GM23338 (cell line): ENCODE measurements around the gene VEGFA. TPM values are rescaled to one million over a fixed set of nuclear protein-coding genes. Genes with fewer than 3 reads are reported as not detected.

Experiments used
- ATAC-seq: fragments of 200-7000 bp; cut with Tn5 transposase; 3 replicates; pipeline ENCODE4 v1.9.1; 2020
- DNase-seq: peaks from one replicate; pipeline ENCODE4 v3.0.0-alpha.2; 2015; ENCODE audit warnings: low spot score
- H2AFZ ChIP-seq: fragments of 200-600 bp; sonication (generic); 2 replicates; pipeline ENCODE4 v1.8.0; 2016; ENCODE audit warnings: antibody characterized with exemption, mild to moderate bottlenecking, moderate library complexity
- H3F3A ChIP-seq: fragments of 200-600 bp; sonication (generic); replicated peaks from 2 replicates; pipeline ENCODE4 v1.8.0; 2017; ENCODE audit warnings: antibody characterized with exemption, mixed run types, low read depth
- H3K27ac ChIP-seq: fragments of 200-600 bp; sonication (generic); 2 replicates; pipeline ENCODE4 v1.6.1; 2016; ENCODE audit warnings: low read depth
- H3K27me3 ChIP-seq: fragments of 200-600 bp; sonication (generic); 2 replicates; pipeline ENCODE4 v1.8.0; 2016; ENCODE audit warnings: mild to moderate bottlenecking, mixed run types, moderate library complexity; ENCODE audit not compliant: insufficient read depth
- H3K36me3 ChIP-seq: fragments of 200-600 bp; sonication (generic); 2 replicates; pipeline ENCODE4 v1.8.0; 2016; ENCODE audit warnings: mild to moderate bottlenecking; ENCODE audit not compliant: insufficient read depth
- H3K4me1 ChIP-seq: fragments of 200-600 bp; sonication (generic); 2 replicates; pipeline ENCODE4 v1.8.0; 2016; ENCODE audit warnings: mild to moderate bottlenecking, moderate library complexity; ENCODE audit not compliant: insufficient read depth
- H3K4me2 ChIP-seq: fragments of 200-600 bp; sonication (generic); 2 replicates; pipeline ENCODE4 v1.7.1; 2017; ENCODE audit warnings: mixed run types
- H3K4me3 ChIP-seq: fragments of 200-600 bp; sonication (generic); 2 replicates; pipeline ENCODE4 v1.6.1; 2016; ENCODE audit warnings: mixed run types
- H3K79me2 ChIP-seq: fragments of 200-600 bp; sonication (generic); replicated peaks from 2 replicates; pipeline ENCODE4 v1.8.0; 2017; ENCODE audit warnings: mild to moderate bottlenecking; ENCODE audit not compliant: insufficient read depth
- H3K9me2 ChIP-seq: fragments of 200-600 bp; sonication (generic); 2 replicates; pipeline ENCODE4 v1.8.0; 2017; ENCODE audit not compliant: insufficient read depth
- H4K20me1 ChIP-seq: fragments of 200-600 bp; sonication (generic); replicated peaks from 2 replicates; pipeline ENCODE4 v1.8.0; 2017; ENCODE audit warnings: mild to moderate bottlenecking; ENCODE audit not compliant: insufficient read depth
- H3K27ac Mint-ChIP-seq: 2 replicates; pipeline ENCODE4 v1.8.0; 2020; ENCODE audit warnings: inconsistent platforms, mild to moderate bottlenecking, moderate library complexity, mixed read lengths
- H3K27me3 Mint-ChIP-seq: 3 replicates; pipeline ENCODE4 v1.8.0; 2022; ENCODE audit warnings: low read depth, mild to moderate bottlenecking, moderate library complexity, mixed read lengths, inconsistent platforms; ENCODE audit not compliant: insufficient read depth, poor library complexity
- H3K36me3 Mint-ChIP-seq: 3 replicates; pipeline ENCODE4 v1.8.0; 2021; ENCODE audit warnings: low read depth, mild to moderate bottlenecking, inconsistent platforms, moderate library complexity, mixed read lengths
- H3K4me1 Mint-ChIP-seq: 3 replicates; pipeline ENCODE4 v1.8.0; 2020; ENCODE audit warnings: mild to moderate bottlenecking, inconsistent platforms, mixed read lengths
- H3K4me3 Mint-ChIP-seq: 3 replicates; pipeline ENCODE4 v1.8.0; 2021; ENCODE audit warnings: moderate library complexity, mild to moderate bottlenecking, inconsistent platforms, mixed read lengths
- H3K9me3 Mint-ChIP-seq: 3 replicates; pipeline ENCODE4 v1.8.0; 2020; ENCODE audit warnings: moderate library complexity, mild to moderate bottlenecking, inconsistent platforms, mixed read lengths
- CREB1 ChIP-seq: fragments of 250-450 bp; sonication (Bioruptor Pico); IDR thresholded peaks from 2 replicates; pipeline ENCODE4 v1.5.0; 2020; ENCODE audit warnings: low read depth, mild to moderate bottlenecking, moderate library complexity
- CTCF ChIP-seq, 2 experiments: fragments of 200-600 bp in 1 of 2; sonication (generic) in 1 of 2; conservative IDR thresholded peaks; 2 replicates each; pipeline versions ENCODE4 v1.5.1 to v1.6.1; 2016 to 2017; ENCODE audit warnings: antibody characterized with exemption in 2 of 2, low read depth in 2 of 2, mild to moderate bottlenecking in 2 of 2, moderate library complexity in 1 of 2
- ETS1 ChIP-seq: IDR thresholded peaks from 2 replicates; pipeline ENCODE4 v1.6.1; 2016; ENCODE audit warnings: antibody characterized with exemption
- EZH2 ChIP-seq: fragments of 200-600 bp; sonication (generic); IDR thresholded peaks from one replicate; pipeline ENCODE4 v1.8.0; 2017; ENCODE audit warnings: antibody characterized with exemption, mild to moderate bottlenecking, low read depth; ENCODE audit not compliant: unreplicated experiment
- EZH2phosphoT487 ChIP-seq: fragments of 200-600 bp; sonication (generic); IDR thresholded peaks from one replicate; pipeline ENCODE4 v1.8.1; 2018; ENCODE audit warnings: antibody characterized with exemption; ENCODE audit not compliant: unreplicated experiment
- JUNB ChIP-seq: IDR thresholded peaks from one replicate; pipeline ENCODE4 v1.6.1; 2016; ENCODE audit warnings: antibody characterized with exemption; ENCODE audit not compliant: unreplicated experiment
- NANOG ChIP-seq: IDR thresholded peaks from 2 replicates; pipeline ENCODE4 v1.6.1; 2016; ENCODE audit warnings: antibody characterized with exemption, borderline replicate concordance
- POLR2AphosphoS5 ChIP-seq: IDR thresholded peaks from 2 replicates; pipeline ENCODE4 v1.6.1; 2016; ENCODE audit warnings: antibody characterized with exemption, low read depth
- REST ChIP-seq: IDR thresholded peaks from one replicate; pipeline ENCODE4 v1.6.1; 2018; ENCODE audit warnings: antibody characterized with exemption; ENCODE audit not compliant: unreplicated experiment
- STAT1 ChIP-seq: IDR thresholded peaks from one replicate; pipeline ENCODE4 v1.6.1; 2016; ENCODE audit warnings: antibody characterized with exemption; ENCODE audit not compliant: unreplicated experiment
- ZNF114 ChIP-seq: fragments of 250-450 bp; sonication (Bioruptor Pico); IDR thresholded peaks from 2 replicates; pipeline ENCODE4 v1.5.0; 2020; ENCODE audit warnings: mild to moderate bottlenecking, moderate library complexity
- ZNF462 ChIP-seq: fragments of 250-450 bp; sonication (Bioruptor Pico); IDR thresholded peaks from 2 replicates; pipeline ENCODE4 v1.5.0; 2020; ENCODE audit warnings: mild to moderate bottlenecking, moderate library complexity
- polyA plus RNA-seq: library from polyadenylated mRNA; unstranded; fragments of >200 nt; fragmentation: Nextera tagmentation; extraction: Ambion mirVana; gene quantifications from 2 replicates; pipeline ENCODE4 v1.2.1, GENCODE V29; 2016
- total RNA-seq: library from RNA; depleted of rRNA; stranded (reverse); fragments of >200 nt; shearing (Covaris generic); gene quantifications from 2 replicates; pipeline ENCODE4 v1.2.3, GENCODE V29; 2014

The VEGFA gene
- total and polyA plus RNA-seq, 2 experiments from 2014 or later, result 10.9 to 61.1 TPM

GRCh38 chr6:43793875-43794242, 23.8 kb downstream of the VEGFA start:
- no peaks in the 10 kb centered on the region for H3K9me3 Mint-ChIP-seq

More at GRCh38 chr6:43793875-43794242, 23.8 kb downstream of the VEGFA start:
- Histone ChIP-seq H3K4me3 (no peak overlapping the region), H3K27me3 (no peaks in the 10 kb centered on the region), H3K79me2 (no peaks in the 10 kb centered on the region), H3K4me1 (no peaks in the 10 kb centered on the region), H3F3A (no peaks in the 10 kb centered on the region), H2AFZ (no peak overlapping the region), H3K36me3 (no peaks in the 10 kb centered on the region), H3K9me2 (no peaks in the 10 kb centered on the region), H4K20me1 (no peaks in the 10 kb centered on the region), H3K4me2 (no peak overlapping the region), H3K27ac (no peak overlapping the region)
- DNase-seq (no peak), ATAC-seq (no peak)
- no peak for TF ChIP-seq EZH2
- no peak for TF ChIP-seq ETS1
- TF ChIP-seq ZNF462, result no peak
- TF ChIP-seq POLR2AphosphoS5, result no peak
- no peak for TF ChIP-seq REST
- TF ChIP-seq CREB1 (CRISPR knock-in tag), result no peak
- TF ChIP-seq STAT1, result no peak
- TF ChIP-seq CTCF (conservative IDR thresholded peaks at IDR 0.05; ENCODE audit: low read depth in 2 of 2), result no peak
- no peak for TF ChIP-seq NANOG
- no peak for TF ChIP-seq EZH2phosphoT487
- TF ChIP-seq JUNB, result no peak
- no peak for TF ChIP-seq ZNF114 (CRISPR knock-in tag)
- H3K27ac Mint-ChIP-seq, result no peak overlapping the region
- peaks cover 2% of the 10 kb centered on the region for H3K27me3 Mint-ChIP-seq
- H3K36me3 Mint-ChIP-seq, result no peaks in the 10 kb centered on the region
- no peak overlapping the region for H3K4me3 Mint-ChIP-seq
- peaks cover 2% of the 10 kb centered on the region; the same call in 1 of the 3 replicates for H3K4me1 Mint-ChIP-seq
